Testis (tissue), 2 donors: Measurements from ENCODE around the gene NAGLU.

ENCODE experiments used
- POLR2A ChIP-seq: fragments of 450-650 bp; IDR thresholded peaks from one replicate; pipeline ENCODE4 v1.6.1; 2017; ENCODE audit warnings: antibody characterized with exemption, mild to moderate bottlenecking, moderate library complexity
- TF ChIP-seq, protein P1 (sequence below), 3 experiments: fragments of 450-650 bp in 2 of 3; fragments of 200-600 bp in 1 of 3; sonication (generic) in 1 of 3; IDR thresholded peaks; one replicate each; pipeline ENCODE4 v1.5.1; 2016 to 2019; ENCODE audit warnings: antibody characterized with exemption in 3 of 3, mild to moderate bottlenecking in 2 of 3, moderate library complexity in 1 of 3

GRCh38 chr17:42579794-42580551 lies 43.9 kb downstream of the NAGLU start:
- TF ChIP-seq, protein P1, sequence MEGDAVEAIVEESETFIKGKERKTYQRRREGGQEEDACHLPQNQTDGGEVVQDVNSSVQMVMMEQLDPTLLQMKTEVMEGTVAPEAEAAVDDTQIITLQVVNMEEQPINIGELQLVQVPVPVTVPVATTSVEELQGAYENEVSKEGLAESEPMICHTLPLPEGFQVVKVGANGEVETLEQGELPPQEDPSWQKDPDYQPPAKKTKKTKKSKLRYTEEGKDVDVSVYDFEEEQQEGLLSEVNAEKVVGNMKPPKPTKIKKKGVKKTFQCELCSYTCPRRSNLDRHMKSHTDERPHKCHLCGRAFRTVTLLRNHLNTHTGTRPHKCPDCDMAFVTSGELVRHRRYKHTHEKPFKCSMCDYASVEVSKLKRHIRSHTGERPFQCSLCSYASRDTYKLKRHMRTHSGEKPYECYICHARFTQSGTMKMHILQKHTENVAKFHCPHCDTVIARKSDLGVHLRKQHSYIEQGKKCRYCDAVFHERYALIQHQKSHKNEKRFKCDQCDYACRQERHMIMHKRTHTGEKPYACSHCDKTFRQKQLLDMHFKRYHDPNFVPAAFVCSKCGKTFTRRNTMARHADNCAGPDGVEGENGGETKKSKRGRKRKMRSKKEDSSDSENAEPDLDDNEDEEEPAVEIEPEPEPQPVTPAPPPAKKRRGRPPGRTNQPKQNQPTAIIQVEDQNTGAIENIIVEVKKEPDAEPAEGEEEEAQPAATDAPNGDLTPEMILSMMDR (IDR thresholded peaks at IDR 0.05): no peak
- no peak for TF ChIP-seq POLR2A
